ENCODE results near the gene SCAF4. TPM values are rescaled to one million over a fixed set of nuclear protein-coding genes. Genes with fewer than 3 reads are reported as not detected.

The SCAF4 gene, protein sequence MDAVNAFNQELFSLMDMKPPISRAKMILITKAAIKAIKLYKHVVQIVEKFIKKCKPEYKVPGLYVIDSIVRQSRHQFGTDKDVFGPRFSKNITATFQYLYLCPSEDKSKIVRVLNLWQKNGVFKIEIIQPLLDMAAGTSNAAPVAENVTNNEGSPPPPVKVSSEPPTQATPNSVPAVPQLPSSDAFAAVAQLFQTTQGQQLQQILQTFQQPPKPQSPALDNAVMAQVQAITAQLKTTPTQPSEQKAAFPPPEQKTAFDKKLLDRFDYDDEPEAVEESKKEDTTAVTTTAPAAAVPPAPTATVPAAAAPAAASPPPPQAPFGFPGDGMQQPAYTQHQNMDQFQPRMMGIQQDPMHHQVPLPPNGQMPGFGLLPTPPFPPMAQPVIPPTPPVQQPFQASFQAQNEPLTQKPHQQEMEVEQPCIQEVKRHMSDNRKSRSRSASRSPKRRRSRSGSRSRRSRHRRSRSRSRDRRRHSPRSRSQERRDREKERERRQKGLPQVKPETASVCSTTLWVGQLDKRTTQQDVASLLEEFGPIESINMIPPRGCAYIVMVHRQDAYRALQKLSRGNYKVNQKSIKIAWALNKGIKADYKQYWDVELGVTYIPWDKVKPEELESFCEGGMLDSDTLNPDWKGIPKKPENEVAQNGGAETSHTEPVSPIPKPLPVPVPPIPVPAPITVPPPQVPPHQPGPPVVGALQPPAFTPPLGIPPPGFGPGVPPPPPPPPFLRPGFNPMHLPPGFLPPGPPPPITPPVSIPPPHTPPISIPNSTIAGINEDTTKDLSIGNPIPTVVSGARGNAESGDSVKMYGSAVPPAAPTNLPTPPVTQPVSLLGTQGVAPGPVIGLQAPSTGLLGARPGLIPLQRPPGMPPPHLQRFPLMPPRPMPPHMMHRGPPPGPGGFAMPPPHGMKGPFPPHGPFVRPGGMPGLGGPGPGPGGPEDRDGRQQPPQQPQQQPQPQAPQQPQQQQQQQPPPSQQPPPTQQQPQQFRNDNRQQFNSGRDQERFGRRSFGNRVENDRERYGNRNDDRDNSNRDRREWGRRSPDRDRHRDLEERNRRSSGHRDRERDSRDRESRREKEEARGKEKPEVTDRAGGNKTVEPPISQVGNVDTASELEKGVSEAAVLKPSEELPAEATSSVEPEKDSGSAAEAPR
- total RNA-seq, result 10 to 100 TPM; 15.4 to 27.5 TPM

- ATAC-seq (ENCODE audit: insufficient number of reproducible peaks, low FRiP score, low read depth) (peak; percentile 90), DNase-seq (ENCODE audit: low spot score) (peak; percentile 43)
- peak within 1 kb of the TSS; percentile 98 for H3K4me3 ChIP-seq
These were observed at the start of gene SCAF4 for GRCh38 chr21:31731857-31732596. SCAF4 (minus strand) TSS chr21:31732118; CDS start chr21:31731692, 426 bp downstream.

DNA sequence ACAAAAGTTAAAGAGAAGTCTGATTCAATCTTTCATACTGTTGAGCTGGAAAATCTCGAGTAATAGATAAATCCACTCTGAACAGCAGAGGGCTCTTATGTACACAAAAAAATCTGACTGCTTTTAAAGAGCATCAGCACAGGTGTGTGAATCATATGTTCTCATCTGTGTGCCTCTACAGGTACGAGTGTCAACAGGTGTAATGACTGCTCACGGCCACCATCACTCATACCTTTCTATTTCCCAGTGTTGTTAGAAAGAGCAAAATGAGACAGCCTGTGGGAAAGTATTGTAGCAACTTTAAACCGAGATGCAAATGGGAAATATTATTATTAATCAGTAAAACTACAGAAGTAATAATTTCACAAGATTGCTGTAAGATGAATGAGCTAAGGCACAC, 49.0 kb upstream of the SCAF4 start:
- H3K27ac ChIP-seq, result no peak overlapping the region
- no peaks in the 10 kb centered on the region for H3K27me3 ChIP-seq (replicated peaks; ENCODE audit: insufficient read depth)
- no peak overlapping the region for H3K4me3 ChIP-seq
- DNase-seq (ENCODE audit: low spot score) (no peak), ATAC-seq (ENCODE audit: insufficient number of reproducible peaks, low FRiP score, low read depth) (no peak)
- no peaks in the 10 kb centered on the region for H3K36me3 ChIP-seq
- no peak for TF ChIP-seq CTCF (IDR thresholded peaks at IDR 0.05)
- no peaks in the 10 kb centered on the region for H3K9me3 ChIP-seq
- peaks cover 0 to 8% of the 10 kb centered on the region in 2 donors for H3K4me1 ChIP-seq (ENCODE audit: control insufficient read depth in 1 of 2, low read depth in 2 of 2)

More at GRCh38 chr21:31731857-31732596, at the start of gene SCAF4:
- Histone ChIP-seq H3K27me3 (replicated peaks; ENCODE audit: insufficient read depth) (no peaks in the 10 kb centered on the region), H3K4me1 (ENCODE audit: control insufficient read depth in 1 of 2, low read depth in 2 of 2) (peaks cover 28 to 44% of the 10 kb centered on the region in 2 donors), H3K36me3 (no peaks in the 10 kb centered on the region), H3K27ac (peak within 1 kb of the TSS; percentile 96 to 99), H3K9me3 (no peaks in the 10 kb centered on the region)
- TF ChIP-seq CTCF (IDR thresholded peaks at IDR 0.05), result no peak

DNA sequence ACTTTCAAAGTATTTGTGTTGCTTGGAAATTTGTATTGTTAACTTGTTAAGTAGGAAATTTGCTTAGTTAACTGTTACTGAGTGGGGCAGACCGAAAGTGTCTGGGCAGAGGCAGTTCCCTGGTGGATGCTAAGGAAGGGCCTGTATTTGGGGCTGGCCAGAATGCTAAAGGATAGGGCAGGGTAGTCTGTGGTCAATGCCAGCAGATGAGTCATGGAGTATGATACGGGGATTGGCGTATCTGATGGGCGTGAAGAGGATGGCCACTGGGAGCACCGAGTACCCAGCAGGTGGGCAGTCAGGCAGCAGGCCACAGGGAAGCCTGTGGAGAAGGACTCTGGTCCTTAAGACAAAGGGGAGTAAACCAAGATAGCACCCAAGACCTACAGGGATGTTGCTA, 46.6 kb upstream of the SCAF4 start:
- Histone ChIP-seq H3K36me3 (no peaks in the 10 kb centered on the region), H3K9me3 (no peaks in the 10 kb centered on the region), H3K4me1 (ENCODE audit: control insufficient read depth in 1 of 2, low read depth in 2 of 2) (peaks cover 0 to 8% of the 10 kb centered on the region in 2 donors), H3K4me3 (no peak overlapping the region), H3K27ac (no peak overlapping the region), H3K27me3 (replicated peaks; ENCODE audit: insufficient read depth) (no peaks in the 10 kb centered on the region)
- no peak for TF ChIP-seq CTCF (IDR thresholded peaks at IDR 0.05)
- DNase-seq (ENCODE audit: low spot score) (no peak), ATAC-seq (ENCODE audit: insufficient number of reproducible peaks, low FRiP score, low read depth) (no peak)

GRCh38 chr21:31777857-31778256, 45.9 kb upstream of the SCAF4 start:
- H3K4me1 ChIP-seq (ENCODE audit: control insufficient read depth in 1 of 2, low read depth in 2 of 2), result peaks cover 0 to 8% of the 10 kb centered on the region in 2 donors
- DNase-seq (ENCODE audit: low spot score) (no peak), ATAC-seq (ENCODE audit: insufficient number of reproducible peaks, low FRiP score, low read depth) (no peak)
- H3K4me3 ChIP-seq, result no peak overlapping the region
- no peaks in the 10 kb centered on the region for H3K36me3 ChIP-seq
- H3K27ac ChIP-seq, result no peak overlapping the region
- H3K27me3 ChIP-seq (replicated peaks; ENCODE audit: insufficient read depth), result no peaks in the 10 kb centered on the region
- H3K9me3 ChIP-seq, result no peaks in the 10 kb centered on the region
- no peak for TF ChIP-seq CTCF (IDR thresholded peaks at IDR 0.05)
